ENCODE results near the gene PDLIM4.
A peak's percentile ranks its signal among the peaks of the same experiment; 100 is the strongest.

Gene PDLIM4

DNA sequence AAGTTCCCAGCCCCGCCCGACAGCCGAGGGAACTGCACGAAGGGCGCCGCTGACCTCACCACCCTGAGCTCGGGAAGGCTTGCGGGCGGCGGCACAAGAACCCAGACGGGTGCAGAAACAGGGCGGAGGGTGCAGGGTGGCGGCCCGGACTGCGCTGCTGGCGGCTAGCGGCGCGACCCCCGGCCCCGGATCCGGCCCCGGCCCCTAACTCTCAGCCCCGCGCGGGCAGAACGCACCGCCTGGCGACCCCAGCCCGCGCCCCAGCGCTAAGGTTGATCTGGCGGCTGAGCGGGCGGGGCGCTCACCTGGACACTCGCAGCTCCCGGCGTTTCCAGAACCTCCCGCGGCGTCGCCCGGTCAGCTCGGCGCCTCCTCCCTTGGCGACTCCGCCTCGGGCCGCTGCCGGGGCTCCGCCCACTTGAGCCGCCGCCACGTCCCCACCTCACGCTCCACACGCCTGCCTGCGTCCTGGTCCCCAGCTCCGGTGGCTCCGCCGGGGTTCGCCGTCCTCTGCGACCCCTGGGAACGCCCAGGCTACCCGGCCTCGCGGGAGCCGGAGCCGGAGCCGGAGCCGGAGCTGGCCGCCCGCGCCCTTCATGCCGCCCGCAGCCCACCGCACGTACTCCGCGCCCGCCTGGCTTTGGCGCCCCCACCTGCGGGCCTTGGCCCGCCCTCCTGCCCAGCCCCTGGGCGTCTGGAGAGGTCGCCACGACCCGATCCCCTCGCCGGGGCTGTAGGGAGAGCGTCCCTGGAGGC, 29.8 kb upstream of the PDLIM4 start, which contains the start of gene P4HA2:
Gene P4HA2, minus strand, starts transcription at position 369 of the 756 bp plus-strand sequence. CDS start 9,227 bp downstream, outside the sequence.
- DNase-seq (ENCODE audit: low spot score), result peak; percentile 36

GRCh38 chr5:132228241-132229035, 29.1 kb upstream of the PDLIM4 start:
- no peak for DNase-seq (ENCODE audit: low spot score)

- DNase-seq (ENCODE audit: low spot score), result no peak
These were observed 28.3 kb upstream of the PDLIM4 start for GRCh38 chr5:132229236-132229635.

DNA sequence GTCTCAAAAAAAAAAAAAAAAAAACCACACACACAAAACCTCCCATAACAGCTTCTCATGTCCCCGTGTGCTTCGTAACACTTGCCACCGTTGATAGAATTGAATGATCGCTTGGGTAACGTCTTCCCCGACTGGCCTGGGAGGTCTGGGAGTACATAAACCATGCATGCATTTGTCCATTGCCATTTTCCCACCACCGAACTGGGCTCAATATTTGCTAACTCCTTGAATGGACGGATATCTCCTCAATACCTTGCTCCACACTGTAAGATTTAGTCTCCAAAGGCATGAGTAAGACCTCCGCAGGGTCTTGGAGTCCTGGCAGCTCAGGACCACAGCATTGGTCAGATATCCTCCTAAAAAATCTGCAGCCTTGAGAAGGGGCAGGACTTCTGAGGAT, 26.6 kb upstream of the PDLIM4 start:
- no peak for DNase-seq (ENCODE audit: low spot score)

DNA sequence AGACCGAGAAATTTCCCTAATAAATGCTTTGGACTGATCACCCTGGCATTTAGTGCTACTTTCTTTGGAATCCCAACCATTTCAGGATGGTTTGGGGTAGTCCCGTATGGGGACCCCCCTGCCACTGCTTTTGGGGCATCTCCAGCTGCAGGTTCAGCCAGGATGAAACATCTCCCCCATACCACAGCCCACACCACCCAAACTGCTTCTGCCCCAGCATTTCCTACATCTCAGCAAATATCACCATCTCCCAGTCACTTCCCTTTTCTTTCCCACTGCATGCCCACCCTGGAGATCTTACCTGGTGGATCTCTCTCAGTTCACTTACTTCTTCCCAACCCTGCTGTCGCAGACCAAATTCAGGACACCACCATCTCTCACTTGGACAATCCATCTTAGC, 25.0 kb upstream of the PDLIM4 start:
- DNase-seq (ENCODE audit: low spot score), result no peak

DNA sequence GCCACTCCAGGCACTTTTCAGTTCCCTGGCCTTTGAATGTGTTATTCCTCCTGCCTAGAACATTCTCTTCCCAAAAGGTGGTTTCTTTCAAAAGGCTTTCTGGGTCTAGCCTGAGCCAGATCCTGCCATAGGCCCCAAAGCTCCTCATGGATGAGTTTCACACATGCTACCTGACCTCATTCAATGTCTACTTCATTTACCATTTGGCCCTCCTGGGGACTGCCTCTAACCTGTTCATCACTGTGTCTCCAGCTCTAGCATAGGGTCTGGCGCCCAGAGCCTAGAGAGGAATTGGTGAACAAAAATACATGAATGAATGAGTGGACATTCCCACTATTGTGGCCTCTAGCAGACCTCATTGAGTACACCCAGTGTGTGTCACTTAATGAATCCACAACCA, 24.4 kb upstream of the PDLIM4 start:
- no peak for DNase-seq (ENCODE audit: low spot score)

DNA sequence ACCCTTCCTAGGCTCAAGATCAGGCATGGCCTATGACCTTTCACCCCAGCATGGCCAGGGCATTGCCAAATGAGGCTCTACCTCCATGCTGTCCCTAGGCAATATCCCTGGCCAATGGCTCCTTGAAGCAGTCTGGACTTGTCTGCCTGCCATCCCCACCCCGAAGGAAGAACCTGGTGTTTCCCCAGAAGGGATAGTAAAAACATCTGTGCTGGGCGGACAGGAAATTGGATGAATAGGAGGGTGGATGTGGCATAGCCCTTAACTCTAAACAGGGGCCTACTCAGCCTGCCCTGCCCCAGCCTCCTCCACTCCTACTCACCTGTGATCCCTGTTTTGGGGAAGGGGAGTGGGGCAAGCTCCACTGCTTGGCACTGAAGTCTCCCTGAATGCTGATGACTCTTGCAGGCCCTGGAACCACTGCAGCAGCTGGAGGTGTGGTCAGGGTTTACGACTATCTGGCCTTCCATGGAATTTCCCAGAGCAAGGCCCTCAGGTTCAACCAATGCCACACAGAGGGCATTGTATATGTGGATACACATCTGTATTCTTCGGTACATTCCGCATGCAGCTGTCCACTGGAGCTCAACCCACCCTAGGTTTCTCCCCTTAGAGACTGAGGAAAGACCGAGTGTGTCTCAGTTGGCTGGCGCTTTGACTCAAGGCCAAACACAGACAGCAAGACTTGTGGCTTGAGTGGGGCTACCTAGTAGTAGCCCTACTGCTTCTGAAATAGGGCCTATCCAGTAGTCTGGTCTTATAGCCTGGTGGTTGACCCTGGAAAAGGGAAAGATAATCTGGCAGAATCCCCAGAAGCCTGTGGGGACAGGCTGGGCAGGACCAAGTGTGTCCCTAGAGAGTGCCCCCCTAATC, 23.4 kb upstream of the PDLIM4 start:
- no peak for DNase-seq (ENCODE audit: low spot score)

DNA sequence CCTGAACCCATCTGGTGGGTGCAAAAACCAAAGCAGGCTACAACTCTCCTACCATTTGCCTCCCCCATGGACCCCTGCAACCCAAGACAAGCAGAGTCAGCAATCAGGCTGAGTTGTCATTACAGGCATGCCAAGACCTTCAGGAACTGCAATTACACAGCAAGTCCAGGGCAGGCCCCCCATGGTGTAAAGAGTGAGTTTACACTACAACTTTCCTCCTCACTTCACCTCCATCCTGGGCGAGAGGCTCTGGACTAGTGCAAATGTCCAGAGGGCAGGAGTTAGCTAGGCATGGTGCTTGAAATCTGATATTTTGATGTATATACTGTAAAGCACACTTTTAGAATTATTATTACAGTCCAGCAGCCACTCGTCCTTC, 22.8 kb upstream of the PDLIM4 start:
- no peak for DNase-seq (ENCODE audit: low spot score)

DNA sequence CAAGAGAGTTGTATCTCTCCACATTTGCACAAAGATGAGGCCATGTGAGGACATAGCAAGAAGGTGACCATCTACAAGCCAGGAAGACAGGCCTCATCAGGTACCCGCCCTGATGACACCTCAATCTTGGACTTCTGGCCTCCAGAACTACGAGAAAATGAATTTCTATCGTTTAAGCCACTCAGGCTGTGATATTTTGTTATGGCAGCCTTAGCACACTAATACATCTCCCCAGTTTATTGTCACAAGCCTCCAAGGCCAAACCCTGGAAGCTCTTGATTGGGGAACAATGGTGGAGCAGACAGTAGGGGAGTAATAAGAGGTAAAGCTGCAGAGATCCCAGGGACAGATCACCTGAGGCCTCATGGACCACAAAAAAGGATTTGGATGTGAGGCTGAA, 22.2 kb upstream of the PDLIM4 start:
- DNase-seq (ENCODE audit: low spot score), result no peak

DNA sequence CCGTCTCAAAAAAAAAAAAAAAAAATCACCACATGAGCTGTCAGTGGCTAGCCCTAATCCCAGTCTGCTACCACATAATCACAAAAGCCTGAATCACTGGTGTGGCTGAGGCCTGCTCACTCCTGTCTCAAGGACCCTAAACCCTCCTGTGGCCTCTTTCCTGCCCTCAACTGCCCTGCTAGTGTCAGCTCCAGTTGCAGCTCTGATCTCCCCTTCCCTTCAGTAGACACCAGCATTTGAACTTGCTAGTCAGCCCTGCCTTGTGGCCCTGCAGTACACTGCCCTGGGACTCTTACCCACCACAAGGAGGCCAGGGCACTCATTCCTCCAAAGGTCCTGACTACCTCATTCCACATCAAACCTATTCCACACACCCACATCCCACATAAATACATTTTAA, 20.4 kb upstream of the PDLIM4 start:
- DNase-seq (ENCODE audit: low spot score), result no peak

DNA sequence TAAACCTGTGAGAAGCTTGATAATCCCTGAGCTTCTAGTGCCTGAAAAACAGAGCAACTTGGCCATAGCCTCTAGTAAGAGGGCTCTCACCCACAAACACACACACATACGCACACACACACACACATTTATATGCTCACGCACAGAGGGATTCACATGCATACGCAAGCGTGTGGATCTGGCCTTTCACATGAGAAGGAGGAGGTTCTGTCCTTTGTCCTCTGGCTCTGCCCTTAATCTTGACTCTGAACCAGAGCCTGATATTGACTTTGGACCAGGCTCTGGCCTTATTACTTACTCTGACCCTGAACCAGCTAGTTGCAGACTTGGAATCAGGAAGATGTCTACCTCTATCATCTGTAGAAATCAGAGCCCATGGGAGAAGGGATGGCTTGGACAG, 19.8 kb upstream of the PDLIM4 start:
- no peak for DNase-seq (ENCODE audit: low spot score)

DNA sequence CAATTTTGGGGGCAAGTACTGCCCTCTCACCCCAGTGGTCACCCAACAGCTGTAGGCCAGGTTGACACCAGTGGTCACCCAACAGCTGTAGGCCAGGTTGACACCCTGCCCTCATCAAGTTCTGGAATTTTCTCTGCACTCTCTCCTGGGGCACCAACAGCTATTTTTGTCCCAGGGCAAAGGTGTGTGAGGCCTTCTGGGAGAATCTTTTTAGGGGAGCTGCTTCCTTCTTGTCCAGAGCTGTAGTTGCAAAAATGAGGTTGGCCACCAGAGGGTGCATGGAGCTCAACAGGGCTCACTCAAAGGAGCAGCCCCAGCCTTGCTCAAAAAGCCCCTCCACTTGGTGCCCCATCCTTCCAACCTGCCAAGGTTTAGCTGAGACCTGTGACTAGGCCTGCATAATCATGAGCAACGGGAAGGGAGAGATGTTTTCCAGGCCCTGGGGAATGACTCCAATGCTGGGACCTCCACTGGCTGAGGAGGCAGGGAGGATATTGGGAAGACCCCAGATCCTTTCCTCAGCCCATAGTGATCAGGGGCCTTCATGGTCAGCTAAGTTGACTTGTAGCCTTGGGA, 19.2 kb upstream of the PDLIM4 start:
- no peak for DNase-seq (ENCODE audit: low spot score)

DNA sequence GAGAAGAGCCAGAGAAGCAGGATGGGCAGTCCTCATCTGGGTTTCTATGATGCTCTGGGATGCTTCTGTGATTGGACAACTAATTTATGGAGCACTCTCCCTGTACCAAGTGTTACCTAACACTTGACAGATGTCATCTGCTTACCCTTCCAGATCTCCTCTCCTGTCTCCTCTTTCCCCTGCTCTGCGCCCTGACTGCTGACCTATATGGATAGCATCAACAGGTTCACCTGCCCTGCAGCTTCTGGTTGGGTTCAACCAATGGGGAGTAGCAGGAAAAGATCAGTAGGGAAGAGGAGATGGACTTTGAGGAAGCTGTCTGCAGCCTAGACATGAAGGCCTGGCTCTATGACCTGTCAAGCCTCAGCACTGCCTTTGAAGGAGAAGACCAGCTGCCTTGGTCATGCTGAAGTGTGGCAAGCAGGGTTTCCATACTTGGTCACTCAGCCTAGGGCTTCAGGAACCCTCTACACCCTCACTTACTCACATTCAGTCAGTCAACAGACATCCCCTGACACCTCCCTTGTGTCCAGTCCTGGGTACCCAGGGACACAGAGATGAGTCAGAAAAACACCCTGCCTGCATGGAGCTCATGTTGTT, 18.5 kb upstream of the PDLIM4 start:
- no peak for DNase-seq (ENCODE audit: low spot score)

- no peak for DNase-seq (ENCODE audit: low spot score)
These were observed 17.7 kb upstream of the PDLIM4 start for GRCh38 chr5:132239776-132240175.

- DNase-seq (ENCODE audit: low spot score), result no peak
These were observed 14.0 kb upstream of the PDLIM4 start for GRCh38 chr5:132243366-132243977.

DNA sequence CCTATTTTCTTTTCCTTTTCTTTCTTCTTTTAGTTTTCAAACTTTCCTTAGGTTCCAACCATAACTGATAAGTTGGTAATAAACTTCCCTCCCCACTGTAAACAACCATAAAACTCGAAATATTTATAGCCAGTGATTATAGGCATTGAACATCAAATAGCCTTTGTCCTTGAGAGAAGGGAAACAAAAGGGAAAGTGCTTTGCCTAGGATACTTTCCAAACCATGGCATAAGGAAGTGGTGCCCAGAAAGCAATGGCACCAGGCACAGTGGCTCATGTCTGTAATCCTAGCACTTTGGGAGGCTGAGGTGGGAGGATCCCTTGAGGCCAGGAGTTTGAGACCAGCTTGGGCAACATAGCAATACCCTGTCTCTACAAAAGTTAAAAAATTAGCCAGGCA, 11.9 kb upstream of the PDLIM4 start:
- no peak for DNase-seq (ENCODE audit: low spot score)

- DNase-seq (ENCODE audit: low spot score), result no peak
These were observed 10.7 kb upstream of the PDLIM4 start for GRCh38 chr5:132246806-132247205.

DNA sequence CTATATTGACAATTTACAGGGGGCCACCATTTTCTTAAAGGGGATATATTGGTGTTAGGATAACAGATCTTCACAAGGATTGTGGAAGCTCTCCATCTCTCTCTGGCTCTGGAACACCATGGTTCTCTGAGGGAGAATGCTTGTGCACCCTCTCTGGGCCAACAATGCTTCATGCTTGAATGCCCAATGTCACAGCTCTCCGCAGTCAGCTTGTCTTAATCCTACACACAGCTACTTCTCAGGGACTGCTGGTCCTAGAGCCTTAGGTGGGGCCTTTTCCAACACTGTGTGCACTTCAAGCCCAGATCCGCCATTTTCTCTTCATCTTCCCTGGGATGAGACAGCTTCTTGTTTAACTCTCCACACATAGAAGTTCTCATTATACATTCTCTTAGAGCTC, 6.9 kb upstream of the PDLIM4 start:
- DNase-seq (ENCODE audit: low spot score), result no peak

DNA sequence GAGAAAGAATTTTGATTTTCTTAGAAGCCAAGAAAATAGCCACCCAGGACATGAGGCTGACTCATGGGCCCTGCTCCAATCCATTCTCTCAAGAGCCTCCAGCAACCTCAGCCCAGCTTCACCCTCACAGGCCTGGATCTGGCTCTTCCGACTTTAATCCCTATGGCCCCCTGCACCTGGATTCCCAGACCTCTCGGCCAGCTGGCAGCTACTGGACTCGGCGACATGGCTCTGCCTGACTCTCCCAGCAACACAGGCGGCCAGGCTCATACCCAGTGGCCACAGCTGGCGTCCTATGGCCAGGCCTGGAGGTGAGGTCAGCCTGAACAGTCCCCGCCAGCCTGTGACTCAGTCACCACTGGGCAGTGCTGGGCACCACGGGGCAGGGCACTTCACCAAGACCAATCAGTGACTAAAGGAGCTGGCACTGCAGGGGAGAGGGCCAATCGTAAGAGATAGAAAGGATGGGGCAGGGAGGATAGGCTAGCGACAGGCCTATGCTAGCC, 6.2 kb upstream of the PDLIM4 start:
- no peak for DNase-seq (ENCODE audit: low spot score)

DNA sequence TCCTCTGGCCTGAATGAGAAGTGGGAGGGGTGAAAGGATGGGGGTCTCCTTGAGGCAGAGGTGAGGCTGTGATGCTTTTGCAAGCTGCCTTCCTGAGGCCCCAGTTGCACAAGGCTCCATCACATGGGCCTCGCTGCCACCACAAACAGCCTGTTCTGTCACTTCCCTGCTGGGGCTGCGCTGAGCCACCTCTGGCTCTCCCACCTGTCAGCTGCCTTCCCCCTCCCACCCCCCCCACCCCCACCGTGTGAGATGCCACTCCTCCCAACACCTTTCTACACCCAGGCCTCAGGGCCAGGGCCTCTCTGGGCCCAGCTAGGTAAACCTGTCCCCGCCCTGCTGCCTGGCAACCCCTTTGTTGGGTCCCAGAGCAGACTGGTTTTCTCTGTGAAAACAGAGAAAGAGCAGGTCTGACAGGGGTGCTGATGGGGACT, 4.5 kb upstream of the PDLIM4 start:
- no peak for DNase-seq (ENCODE audit: low spot score)
